IMR-90 (cell line): ENCODE results near the gene TSC1.

Experiments
- POLR2A ChIP-seq: IDR thresholded peaks from 2 replicates; pipeline ENCODE4 v1.6.1; 2012; ENCODE audit warnings: mild to moderate bottlenecking, low read depth, low read length
- RFX5 ChIP-seq: IDR thresholded peaks from 2 replicates; pipeline ENCODE4 v1.8.0; 2012; ENCODE audit warnings: low read depth, mild to moderate bottlenecking, low read length, moderate library complexity
- TF ChIP-seq, protein P1 (sequence below): conservative IDR thresholded peaks from 2 replicates; pipeline ENCODE4 v1.5.1; 2012; ENCODE audit warnings: mild to moderate bottlenecking, low read depth, low read length, improper control_type of control experiment

- TF ChIP-seq POLR2A (no peak), RFX5 (no peak)
- TF ChIP-seq, protein P1, sequence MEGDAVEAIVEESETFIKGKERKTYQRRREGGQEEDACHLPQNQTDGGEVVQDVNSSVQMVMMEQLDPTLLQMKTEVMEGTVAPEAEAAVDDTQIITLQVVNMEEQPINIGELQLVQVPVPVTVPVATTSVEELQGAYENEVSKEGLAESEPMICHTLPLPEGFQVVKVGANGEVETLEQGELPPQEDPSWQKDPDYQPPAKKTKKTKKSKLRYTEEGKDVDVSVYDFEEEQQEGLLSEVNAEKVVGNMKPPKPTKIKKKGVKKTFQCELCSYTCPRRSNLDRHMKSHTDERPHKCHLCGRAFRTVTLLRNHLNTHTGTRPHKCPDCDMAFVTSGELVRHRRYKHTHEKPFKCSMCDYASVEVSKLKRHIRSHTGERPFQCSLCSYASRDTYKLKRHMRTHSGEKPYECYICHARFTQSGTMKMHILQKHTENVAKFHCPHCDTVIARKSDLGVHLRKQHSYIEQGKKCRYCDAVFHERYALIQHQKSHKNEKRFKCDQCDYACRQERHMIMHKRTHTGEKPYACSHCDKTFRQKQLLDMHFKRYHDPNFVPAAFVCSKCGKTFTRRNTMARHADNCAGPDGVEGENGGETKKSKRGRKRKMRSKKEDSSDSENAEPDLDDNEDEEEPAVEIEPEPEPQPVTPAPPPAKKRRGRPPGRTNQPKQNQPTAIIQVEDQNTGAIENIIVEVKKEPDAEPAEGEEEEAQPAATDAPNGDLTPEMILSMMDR: no peak
Observed at GRCh38 chr9:132969783-132970182, 25.4 kb upstream of the TSC1 start.
